CD4-positive, alpha-beta T cell (primary cell): ENCODE results near the gene SLC6A3. TPM values are rescaled to one million over a fixed set of nuclear protein-coding genes. Genes with fewer than 3 reads are reported as not detected.

Experiments
- ATAC-seq: fragments of 200-7000 bp; cut with Tn5 transposase; one replicate; pipeline ENCODE4 v1.10.0; 2022; ENCODE audit warnings: mild to moderate bottlenecking; ENCODE audit not compliant: poor library complexity
- CTCF ChIA-PET: fragments of 350-600 bp; sonication (Branson Sonifier 250); formaldehyde crosslinking; loops from one replicate; lab custom pipeline; 2021; ENCODE audit warnings: antibody characterized with exemption, inconsistent platforms; lab: Charles Lee
- POLR2A ChIA-PET: fragments of 350-600 bp; sonication (Branson Sonifier 250); formaldehyde crosslinking; loops from one replicate; lab custom pipeline; 2021; ENCODE audit warnings: antibody characterized with exemption, inconsistent platforms; lab: Charles Lee
- DNase-seq, 14 experiments: peaks; one replicate each; pipeline ENCODE4 v3.0.0-alpha.2; 2013 to 2020; ENCODE audit warnings: mixed read lengths in 2 of 14
- H3K27ac ChIP-seq, 2 donors: one replicate each; pipeline versions ENCODE4 v1.5.1 to v1.7.0; 2013; ENCODE audit warnings: low read length in 2 of 2, low read depth in 1 of 2, mild to moderate bottlenecking in 1 of 2
- H3K27me3 ChIP-seq, 2 experiments: 1 replicate in 1 of 2; 2 replicates in 1 of 2; pipeline versions ENCODE4 v1.6.1 to v1.7.0; 2013; ENCODE audit warnings: low read length in 2 of 2, control low read depth in 1 of 2, mild to moderate bottlenecking in 1 of 2, moderate library complexity in 1 of 2; ENCODE audit not compliant: insufficient read depth in 2 of 2, control insufficient read depth in 1 of 2
- H3K36me3 ChIP-seq: one replicate; pipeline ENCODE4 v1.6.1; 2013; ENCODE audit warnings: low read length, control low read depth; ENCODE audit not compliant: insufficient read depth
- H3K4me1 ChIP-seq: one replicate; pipeline ENCODE4 v1.6.1; 2013; ENCODE audit warnings: low read length, control low read depth; ENCODE audit not compliant: insufficient read depth
- H3K4me3 ChIP-seq: one replicate; pipeline ENCODE4 v1.5.1; 2013; ENCODE audit warnings: mild to moderate bottlenecking, low read length, moderate library complexity
- H3K9me3 ChIP-seq, 2 experiments: 1 replicate in 1 of 2; 2 replicates in 1 of 2; pipeline versions ENCODE4 v1.6.1 to v1.7.0; 2013; ENCODE audit warnings: low read length in 2 of 2, mild to moderate bottlenecking in 2 of 2, control low read depth in 1 of 2, moderate library complexity in 1 of 2; ENCODE audit not compliant: control insufficient read depth in 1 of 2, insufficient read depth in 1 of 2
- H3K27ac Mint-ChIP-seq: one replicate; pipeline ENCODE4 v1.8.0; 2020; ENCODE audit warnings: mixed read lengths
- H3K27me3 Mint-ChIP-seq: one replicate; pipeline ENCODE4 v1.8.0; 2021; ENCODE audit warnings: mixed read lengths
- H3K36me3 Mint-ChIP-seq: one replicate; pipeline ENCODE4 v1.8.0; 2021; ENCODE audit warnings: low read depth, mixed read lengths
- H3K4me1 Mint-ChIP-seq: one replicate; pipeline ENCODE4 v1.8.0; 2021; ENCODE audit warnings: low read depth, mixed read lengths
- H3K4me3 Mint-ChIP-seq: one replicate; pipeline ENCODE4 v1.8.0; 2020; ENCODE audit warnings: mild to moderate bottlenecking, mixed read lengths
- H3K9me3 Mint-ChIP-seq: one replicate; pipeline ENCODE4 v1.8.0; 2020; ENCODE audit warnings: mixed read lengths
- intact Hi-C, 2 experiments: fragments of 100-400 bp; cut with DNase I in 1 of 2; cut with micrococcal nuclease in 1 of 2; formaldehyde crosslinking; loops; one replicate each; pipeline versions ENCODE4 v1.15.1 to v1.9.0; 2023 to 2025; cut with DNase I, micrococcal nuclease
- total RNA-seq, 174 experiments: library from RNA in 2 of 174; stranded (reverse) in 2 of 174; gene quantifications; one replicate each; pipeline ENCODE4 v1.2.3 and lab custom pipeline; 2021 to 2026
- TF ChIP-seq, protein P1 (sequence below): fragments of 200-600 bp; IDR thresholded peaks from one replicate; pipeline ENCODE4 v1.8.0; 2022; ENCODE audit warnings: antibody characterized with exemption, mild to moderate bottlenecking

Gene SLC6A3
- total RNA-seq, 2 experiments from 2014 or later = 0.08 TPM; not detected in 1

GRCh38 chr5:1418238-1418920, 26.9 kb downstream of the SLC6A3 start:
- H3K4me1 Mint-ChIP-seq = no peaks in the 10 kb centered on the region
- TF ChIP-seq, protein P1, sequence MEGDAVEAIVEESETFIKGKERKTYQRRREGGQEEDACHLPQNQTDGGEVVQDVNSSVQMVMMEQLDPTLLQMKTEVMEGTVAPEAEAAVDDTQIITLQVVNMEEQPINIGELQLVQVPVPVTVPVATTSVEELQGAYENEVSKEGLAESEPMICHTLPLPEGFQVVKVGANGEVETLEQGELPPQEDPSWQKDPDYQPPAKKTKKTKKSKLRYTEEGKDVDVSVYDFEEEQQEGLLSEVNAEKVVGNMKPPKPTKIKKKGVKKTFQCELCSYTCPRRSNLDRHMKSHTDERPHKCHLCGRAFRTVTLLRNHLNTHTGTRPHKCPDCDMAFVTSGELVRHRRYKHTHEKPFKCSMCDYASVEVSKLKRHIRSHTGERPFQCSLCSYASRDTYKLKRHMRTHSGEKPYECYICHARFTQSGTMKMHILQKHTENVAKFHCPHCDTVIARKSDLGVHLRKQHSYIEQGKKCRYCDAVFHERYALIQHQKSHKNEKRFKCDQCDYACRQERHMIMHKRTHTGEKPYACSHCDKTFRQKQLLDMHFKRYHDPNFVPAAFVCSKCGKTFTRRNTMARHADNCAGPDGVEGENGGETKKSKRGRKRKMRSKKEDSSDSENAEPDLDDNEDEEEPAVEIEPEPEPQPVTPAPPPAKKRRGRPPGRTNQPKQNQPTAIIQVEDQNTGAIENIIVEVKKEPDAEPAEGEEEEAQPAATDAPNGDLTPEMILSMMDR = no peak
- intact Hi-C loops = loop anchor here in 1 of 2 experiments (10.0 kb wide), 1 partner anchor 224 kb away; no protein-coding TSS in a partner anchor

GRCh38 chr5:1417586-1418225, 27.5 kb downstream of the SLC6A3 start:
- no peak overlapping the region for H3K27ac ChIP-seq
- H3K4me1 Mint-ChIP-seq = no peaks in the 10 kb centered on the region
- no peak overlapping the region for H3K4me3 ChIP-seq
- ATAC-seq (no peak), DNase-seq (no peak)
- no peak overlapping the region for H3K4me3 Mint-ChIP-seq
- H3K27me3 ChIP-seq = peaks cover 0 to 2% of the 10 kb centered on the region in 2 experiments
- no peaks in the 10 kb centered on the region for H3K9me3 Mint-ChIP-seq
- no peak overlapping the region for H3K27ac Mint-ChIP-seq
- intact Hi-C loops = loop anchor here in 1 of 2 experiments (10.0 kb wide), 1 partner anchor 223 kb away; no protein-coding TSS in a partner anchor
- H3K4me1 ChIP-seq = no peaks in the 10 kb centered on the region
- TF ChIP-seq, protein P1 = no peak
- POLR2A ChIA-PET = no interaction called here
- H3K27me3 Mint-ChIP-seq = no peaks in the 10 kb centered on the region
- no peaks in the 10 kb centered on the region for H3K36me3 ChIP-seq
- H3K9me3 ChIP-seq = peaks cover 0 to 10% of the 10 kb centered on the region in 2 experiments
- H3K36me3 Mint-ChIP-seq = no peaks in the 10 kb centered on the region
- CTCF ChIA-PET = no interaction called here

More at GRCh38 chr5:1418238-1418920, 26.9 kb downstream of the SLC6A3 start:
- DNase-seq = no peak
- Histone ChIP-seq H3K4me3 (no peak overlapping the region), H3K4me1 (no peaks in the 10 kb centered on the region), H3K27ac (no peak overlapping the region), H3K36me3 (no peaks in the 10 kb centered on the region), H3K9me3 (peaks cover 0 to 10% of the 10 kb centered on the region in 2 experiments), H3K27me3 (no peaks in the 10 kb centered on the region)
- H3K27ac Mint-ChIP-seq = no peak overlapping the region
- ChIA-PET CTCF (no interaction called here), POLR2A (no interaction called here)
- ATAC-seq = no peak
- H3K4me3 Mint-ChIP-seq = no peak overlapping the region
- H3K9me3 Mint-ChIP-seq = no peaks in the 10 kb centered on the region
- H3K27me3 Mint-ChIP-seq = no peaks in the 10 kb centered on the region
- H3K36me3 Mint-ChIP-seq = no peaks in the 10 kb centered on the region

GRCh38 chr5:1416856-1417469, 28.3 kb downstream of the SLC6A3 start:
- DNase-seq = no peak
- Mint-ChIP-seq H3K4me3 (no peak overlapping the region), H3K27ac (no peak overlapping the region), H3K27me3 (peaks cover 3% of the 10 kb centered on the region), H3K36me3 (no peaks in the 10 kb centered on the region), H3K4me1 (no peaks in the 10 kb centered on the region), H3K9me3 (no peaks in the 10 kb centered on the region)
- Histone ChIP-seq H3K36me3 (no peaks in the 10 kb centered on the region), H3K4me1 (no peaks in the 10 kb centered on the region), H3K4me3 (no peak overlapping the region), H3K9me3 (peaks cover 0 to 12% of the 10 kb centered on the region in 2 experiments), H3K27me3 (peaks cover 3 to 4% of the 10 kb centered on the region in 2 experiments), H3K27ac (no peak overlapping the region)
- ChIA-PET POLR2A (no interaction called here), CTCF (no interaction called here)
- TF ChIP-seq, protein P1 = no peak
- no peak for ATAC-seq
- intact Hi-C loops = loop anchor here in 1 of 2 experiments (10.0 kb wide), 1 partner anchor 222 kb away; no protein-coding TSS in a partner anchor
